GM21576 (cell line): Measurements from ENCODE around the gene NRF1.

Experiments used
- ATAC-seq: cut with Tn5 transposase; IDR thresholded peaks from one replicate; pipeline ENCODE4 v1.9.1; 2021; ENCODE audit warnings: mild to moderate bottlenecking, moderate library complexity; ENCODE audit not compliant: unreplicated experiment

The NRF1 gene

GRCh38 chr7:129769400-129769774 lies 157.9 kb downstream of the NRF1 start:
- ATAC-seq, result no peak

DNA sequence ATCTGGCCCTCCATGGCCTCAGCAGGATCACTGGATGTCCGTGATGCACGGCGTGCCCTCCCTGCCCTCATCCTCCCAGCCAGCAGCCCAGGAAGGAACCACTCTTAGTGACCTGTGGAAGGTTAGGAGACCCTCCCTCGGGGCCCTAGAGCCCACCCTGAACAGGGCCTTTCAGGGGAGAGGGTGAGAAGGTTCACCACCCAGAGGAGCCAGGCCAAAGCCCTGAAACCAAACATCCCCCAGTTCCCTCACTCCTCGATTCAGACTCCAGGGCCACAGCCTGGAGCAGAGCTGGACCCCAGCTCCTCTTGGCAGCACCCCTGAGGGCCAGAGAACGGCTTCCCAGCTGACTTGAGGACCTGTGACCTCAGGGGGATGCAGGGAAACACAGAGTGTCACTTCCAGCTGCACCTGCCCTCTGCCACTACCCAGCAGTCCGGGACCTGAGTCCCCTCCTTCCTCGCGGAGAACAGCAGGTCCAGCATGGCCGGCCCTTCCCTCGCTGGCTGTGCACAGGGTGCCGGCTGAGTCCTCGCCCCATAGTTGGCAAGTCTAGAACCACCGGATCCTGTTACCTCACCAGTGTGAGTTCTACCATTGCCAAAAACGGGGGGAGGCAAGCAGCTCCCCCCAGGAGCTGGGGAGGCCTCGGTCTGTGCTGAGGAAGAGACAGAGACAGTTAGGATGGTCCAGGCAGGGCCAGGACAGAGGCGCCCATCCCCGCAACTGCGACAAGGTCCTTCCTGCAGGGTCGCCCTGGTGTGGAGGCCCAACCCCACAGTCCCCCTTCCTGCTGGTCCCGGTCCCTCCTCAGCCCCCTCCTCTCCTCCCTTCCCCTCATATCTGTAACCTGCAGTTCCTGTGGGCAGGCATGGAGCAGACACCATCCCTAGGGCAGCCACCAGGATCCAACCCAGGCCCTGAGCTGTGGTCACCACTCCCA lies 158.6 kb downstream of the NRF1 start:
- no peak for ATAC-seq

DNA sequence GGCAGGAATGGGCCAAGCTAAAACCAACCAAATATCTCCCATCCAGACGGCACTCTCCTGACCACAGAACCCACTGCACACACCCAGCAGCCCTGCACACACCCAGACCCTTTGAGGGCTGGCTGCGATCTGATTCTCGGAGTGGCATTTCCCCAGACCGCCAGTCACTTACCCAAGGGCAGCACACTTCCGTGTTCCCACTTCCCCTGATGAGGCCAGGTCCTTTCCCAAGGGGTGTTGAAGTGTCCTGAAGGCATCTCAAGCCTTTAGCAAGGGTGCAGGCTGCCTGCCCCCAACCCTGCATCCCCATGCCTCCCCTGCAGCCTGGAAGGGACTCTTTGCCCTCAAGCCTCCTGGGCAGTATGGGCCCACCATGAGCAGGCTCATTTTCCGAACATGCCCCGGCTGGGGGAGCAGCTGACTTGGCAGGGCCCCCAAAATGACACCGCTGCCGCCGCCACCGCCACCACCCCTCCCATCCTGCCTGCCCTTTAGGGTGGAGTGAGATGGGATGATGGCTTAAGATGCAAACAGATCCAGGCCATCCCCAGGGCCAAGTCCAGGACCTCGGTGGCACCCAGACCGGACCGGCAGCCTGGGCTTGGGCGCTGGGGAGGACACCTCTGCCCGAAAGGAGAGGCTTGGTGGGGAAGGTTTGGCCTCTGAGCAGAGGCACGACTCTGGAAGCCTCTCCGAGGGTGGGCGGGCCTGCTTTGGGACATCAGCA lies 159.8 kb downstream of the NRF1 start:
- no peak for ATAC-seq

GRCh38 chr7:129771928-129772479 lies 160.5 kb downstream of the NRF1 start:
- no peak for ATAC-seq

GRCh38 chr7:129772646-129773280 lies 161.2 kb downstream of the NRF1 start:
- ATAC-seq, result no peak

- ATAC-seq, result no peak
Measured at GRCh38 chr7:129773328-129773731, 161.8 kb downstream of the NRF1 start.

GRCh38 chr7:129773871-129774270 lies 162.4 kb downstream of the NRF1 start:
- no peak for ATAC-seq

DNA sequence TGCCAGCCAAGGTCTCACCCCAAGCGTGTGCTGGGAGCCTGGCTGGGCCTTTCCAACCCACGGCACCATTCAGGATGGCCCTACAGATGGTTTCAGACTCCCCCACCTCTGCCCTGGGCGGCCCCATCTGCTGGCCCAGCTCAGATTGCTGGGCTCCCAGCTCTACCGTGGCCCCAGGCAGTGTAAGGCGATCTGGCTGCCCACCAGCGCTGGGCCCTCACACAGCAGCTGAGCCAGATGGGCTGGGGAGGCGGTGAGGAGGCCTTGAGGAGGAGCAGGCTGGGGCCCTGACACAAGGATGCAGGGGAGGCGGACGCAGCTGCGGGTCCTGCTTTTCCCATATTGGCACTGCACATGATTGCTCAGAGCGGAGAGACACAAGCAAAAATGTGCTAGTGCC lies 162.8 kb downstream of the NRF1 start:
- no peak for ATAC-seq

DNA sequence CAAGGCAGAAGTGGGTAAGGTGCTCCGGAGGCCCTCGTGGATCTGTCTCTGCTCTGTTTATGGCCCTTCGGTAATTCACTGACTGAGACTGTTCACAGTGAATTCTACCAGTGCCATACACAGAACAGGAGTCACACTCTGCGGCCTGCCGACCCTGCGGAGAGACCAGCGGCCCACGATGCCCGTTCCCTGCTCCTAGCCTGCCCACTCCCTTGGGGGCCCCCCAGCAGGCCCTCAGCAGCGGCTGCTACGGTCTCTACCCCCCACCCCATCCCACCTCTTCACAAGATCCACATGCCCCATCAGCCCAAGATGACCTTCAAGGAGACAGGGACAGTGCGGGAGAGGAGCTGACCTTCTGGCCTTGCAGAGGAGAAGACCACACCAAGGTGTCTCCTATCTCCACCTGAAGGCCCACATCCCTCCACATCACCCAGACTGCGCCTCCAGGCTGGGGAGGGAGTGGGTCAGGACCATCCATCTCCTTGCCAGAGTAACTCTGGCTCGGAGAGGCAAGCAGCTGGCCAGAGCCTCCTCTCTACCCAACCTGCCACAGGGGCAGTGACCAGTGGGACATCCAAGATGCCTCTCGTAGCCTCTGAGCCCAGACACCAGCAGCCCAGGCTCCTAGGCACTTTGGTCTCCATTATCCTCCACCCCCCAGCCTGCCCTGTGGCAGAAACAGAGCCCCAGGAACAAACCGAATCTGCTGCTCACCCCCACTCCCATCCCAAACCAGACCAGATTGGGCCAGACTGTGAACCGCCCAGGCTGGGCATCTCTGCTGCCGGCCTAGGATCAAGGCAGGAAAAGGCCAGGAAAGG lies 163.6 kb downstream of the NRF1 start:
- no peak for ATAC-seq

DNA sequence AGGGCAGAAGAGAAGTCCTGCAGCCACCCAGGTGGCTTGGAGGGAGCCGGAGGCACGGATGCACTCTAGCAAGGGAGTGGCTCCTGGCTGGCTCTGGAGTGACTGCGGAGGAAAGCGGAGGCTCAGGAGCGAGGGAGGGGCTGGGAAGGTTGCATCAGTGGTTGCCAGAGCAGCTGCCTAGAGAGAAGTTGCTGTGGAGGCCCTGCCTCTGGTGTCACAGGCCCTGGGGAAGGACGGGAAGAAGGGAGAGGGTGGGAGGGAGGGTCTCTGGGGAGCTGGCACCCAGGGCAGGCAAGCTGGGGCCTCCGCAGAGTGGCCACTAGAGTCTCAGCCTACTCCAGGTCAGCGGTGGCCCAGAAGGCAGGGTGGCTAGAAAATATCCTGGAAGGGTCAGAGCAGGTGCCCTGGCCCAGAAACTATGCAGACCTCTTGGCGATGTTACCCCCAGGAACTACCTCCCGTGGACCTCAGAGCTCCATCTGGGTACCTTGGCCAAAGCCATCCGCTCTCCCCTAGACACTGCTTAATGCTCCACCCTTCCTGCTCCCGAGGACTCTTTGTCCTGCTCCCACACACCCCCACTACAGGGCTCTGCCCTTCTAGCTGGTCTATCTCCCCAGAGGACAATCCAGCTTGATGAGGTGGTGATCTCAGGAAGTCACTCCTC lies 164.3 kb downstream of the NRF1 start:
- ATAC-seq, result no peak

GRCh38 chr7:129776362-129776722 lies 164.8 kb downstream of the NRF1 start:
- ATAC-seq, result no peak

DNA sequence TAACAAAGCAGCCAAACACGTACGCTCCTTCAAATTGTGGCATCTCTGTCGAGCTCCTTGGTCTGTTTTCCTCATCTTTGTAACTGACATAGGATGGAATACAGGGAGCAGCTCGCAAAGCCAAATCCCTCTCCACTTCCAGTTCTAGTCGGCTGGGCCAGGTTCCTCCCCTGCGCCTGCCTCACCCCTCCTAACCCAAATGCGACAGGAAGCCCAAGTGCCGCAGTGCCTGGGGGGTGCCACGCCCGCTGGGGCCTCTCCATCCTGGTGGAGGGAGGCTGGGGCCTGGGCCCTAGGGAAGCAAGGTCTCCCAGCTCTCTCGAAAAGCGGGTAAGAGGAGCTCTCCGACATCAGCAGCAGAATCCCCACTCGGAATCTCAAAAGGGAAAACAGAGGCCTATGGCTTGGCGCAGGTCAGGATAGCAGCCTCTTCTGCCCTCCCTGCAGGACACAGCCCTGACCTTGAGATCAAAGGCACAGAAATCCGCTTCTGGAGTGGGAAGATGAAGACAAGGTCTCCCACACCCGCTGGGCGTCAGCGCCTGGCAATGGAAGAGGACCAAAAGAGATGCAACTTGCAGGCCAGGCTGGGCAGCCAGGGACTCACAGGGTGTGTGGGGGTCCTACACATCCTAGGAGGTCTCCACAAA lies 165.8 kb downstream of the NRF1 start:
- ATAC-seq, result no peak

GRCh38 chr7:129777993-129778769 lies 166.7 kb downstream of the NRF1 start:
- ATAC-seq, result no peak

GRCh38 chr7:129778770-129779601 lies 167.5 kb downstream of the NRF1 start:
- ATAC-seq, result no peak

GRCh38 chr7:129779602-129780256 lies 168.2 kb downstream of the NRF1 start:
- peak; percentile 21 for ATAC-seq

- ATAC-seq, result peak; percentile 42
Measured at GRCh38 chr7:129780257-129780973, 168.9 kb downstream of the NRF1 start.
